Spleen (tissue), 7 donors: ENCODE measurements around the gene KIF5C.

Source experiments
- CTCF ChIP-seq, 11 experiments: fragments of 200-600 bp in 7 of 11; fragments of 450-650 bp in 4 of 11; sonication (generic) in 4 of 11; IDR thresholded peaks in 8 of 11; conservative IDR thresholded peaks in 3 of 11; 1 replicate in 7 of 11; 2 replicates in 4 of 11; pipeline versions ENCODE4 v1.4.0 to v1.8.0; 2016 to 2021; ENCODE audit warnings: antibody characterized with exemption in 11 of 11, inconsistent platforms in 4 of 11, mild to moderate bottlenecking in 1 of 11
- POLR2A ChIP-seq, 3 donors: fragments of 450-650 bp; IDR thresholded peaks; one replicate each; pipeline ENCODE4 v1.5.1; 2017; ENCODE audit warnings: antibody characterized with exemption in 3 of 3, mild to moderate bottlenecking in 1 of 3
- donor health status: DM: no; HTN: no; CAD: no; lungs with moderate emphysema.
- donor health status: DM: no; HTN: no; CAD: no.
- donor health status: DM: no; HTN: no; CAD: no.

- TF ChIP-seq CTCF (IDR thresholded peaks at IDR 0.05 in 8 of 11, conservative IDR thresholded peaks at IDR 0.05 in 3 of 11) (no peak), POLR2A (IDR thresholded peaks at IDR 0.05) (no peak)
These were observed 180.7 kb downstream of the KIF5C start for GRCh38 chr2:149055751-149056150.
